H9 (cell line): ENCODE results near the gene ATAD1. TPM values are rescaled to one million over a fixed set of nuclear protein-coding genes. Genes with fewer than 3 reads are reported as not detected.
A peak's percentile ranks its signal among the peaks of the same experiment; 100 is the strongest.

Source experiments
- DNase-seq: peaks from one replicate; pipeline ENCODE4 v3.0.0-alpha.2; 2017
- H2AFZ ChIP-seq: one replicate; pipeline ENCODE4 v1.6.1; 2013; ENCODE audit warnings: mild to moderate bottlenecking, low read length, control low read depth, moderate library complexity
- H2AK5ac ChIP-seq: 2 replicates; pipeline ENCODE4 v1.6.1; 2013; ENCODE audit warnings: low read length, control low read depth, mixed read lengths; ENCODE audit not compliant: insufficient read length
- H2BK120ac ChIP-seq: one replicate; pipeline ENCODE4 v1.6.1; 2013; ENCODE audit warnings: low read depth, mild to moderate bottlenecking, low read length, control low read depth, inconsistent platforms; ENCODE audit not compliant: poor library complexity, severe bottlenecking
- H2BK12ac ChIP-seq: 2 replicates; pipeline ENCODE4 v1.6.1; 2013; ENCODE audit warnings: low read length, control low read depth, mixed read lengths, low read depth; ENCODE audit not compliant: insufficient read length
- H2BK15ac ChIP-seq: 2 replicates; pipeline ENCODE4 v1.6.1; 2013; ENCODE audit warnings: low read depth, low read length, control low read depth
- H2BK20ac ChIP-seq: one replicate; pipeline ENCODE4 v1.6.1; 2013; ENCODE audit warnings: low read depth, mild to moderate bottlenecking, low read length, control low read depth, inconsistent platforms; ENCODE audit not compliant: poor library complexity, severe bottlenecking
- H2BK5ac ChIP-seq: 2 replicates; pipeline ENCODE4 v1.6.1; 2013; ENCODE audit warnings: low read length, control low read depth, mixed read lengths; ENCODE audit not compliant: insufficient read length
- H3K14ac ChIP-seq: 2 replicates; pipeline ENCODE4 v1.6.1; 2013; ENCODE audit warnings: low read length, control low read depth; ENCODE audit not compliant: insufficient read depth
- H3K18ac ChIP-seq: 2 replicates; pipeline ENCODE4 v1.6.1; 2013; ENCODE audit warnings: low read depth, mild to moderate bottlenecking, mixed read lengths, low read length, control low read depth; ENCODE audit not compliant: insufficient read length
- H3K23ac ChIP-seq: 2 replicates; pipeline ENCODE4 v1.6.1; 2013; ENCODE audit warnings: low read length, control low read depth, mixed read lengths, low read depth; ENCODE audit not compliant: insufficient read length
- H3K23me2 ChIP-seq: 2 replicates; pipeline ENCODE4 v1.6.1; 2013; ENCODE audit warnings: low read depth, mild to moderate bottlenecking, mixed read lengths, low read length, control low read depth; ENCODE audit not compliant: insufficient read length, poor library complexity, severe bottlenecking
- H3K27ac ChIP-seq: 2 replicates; pipeline ENCODE4 v1.5.1; 2013; ENCODE audit warnings: low read length, control low read depth, mixed read lengths, low read depth; ENCODE audit not compliant: insufficient read length
- H3K27me3 ChIP-seq: 2 replicates; pipeline ENCODE4 v1.6.1; 2013; ENCODE audit warnings: low read length, control low read depth, inconsistent platforms; ENCODE audit not compliant: insufficient read depth
- H3K4ac ChIP-seq: 2 replicates; pipeline ENCODE4 v1.6.1; 2013; ENCODE audit warnings: low read depth, mild to moderate bottlenecking, control low read depth, inconsistent platforms, low read length, moderate library complexity
- H3K4me1 ChIP-seq: 2 replicates; pipeline ENCODE4 v1.6.1; 2013; ENCODE audit warnings: low read length, control low read depth, inconsistent platforms; ENCODE audit not compliant: insufficient read depth
- H3K4me2 ChIP-seq: 2 replicates; pipeline ENCODE4 v1.6.1; 2013; ENCODE audit warnings: low read length, control low read depth, mixed read lengths; ENCODE audit not compliant: insufficient read length, insufficient read depth
- H3K56ac ChIP-seq: 2 replicates; pipeline ENCODE4 v1.6.1; 2013; ENCODE audit warnings: low read depth, mild to moderate bottlenecking, mixed read lengths, low read length, control low read depth; ENCODE audit not compliant: insufficient read length
- H3K79me1 ChIP-seq: 2 replicates; pipeline ENCODE4 v1.6.1; 2013; ENCODE audit warnings: low read depth, mild to moderate bottlenecking, moderate library complexity, low read length, control low read depth, inconsistent platforms; ENCODE audit not compliant: insufficient read depth, poor library complexity, severe bottlenecking
- H3K79me2 ChIP-seq: 2 replicates; pipeline ENCODE4 v1.6.1; 2013; ENCODE audit warnings: low read length, control low read depth, inconsistent platforms; ENCODE audit not compliant: insufficient read depth
- H3K9ac ChIP-seq: 2 replicates; pipeline ENCODE4 v1.6.1; 2013; ENCODE audit warnings: low read length, control low read depth, mixed read lengths; ENCODE audit not compliant: insufficient read length; ENCODE audit errors: extremely low read depth
- H3K9me3 ChIP-seq: one replicate; pipeline ENCODE4 v1.6.1; 2013; ENCODE audit warnings: low read depth, low read length, inconsistent platforms; ENCODE audit not compliant: control insufficient read depth
- H3T11ph ChIP-seq: one replicate; pipeline ENCODE4 v1.6.1; 2013; ENCODE audit warnings: mild to moderate bottlenecking, low read length, control low read depth, inconsistent platforms
- H4K20me1 ChIP-seq: one replicate; pipeline ENCODE4 v1.6.1; 2013; ENCODE audit not compliant: control insufficient read depth, insufficient read length, insufficient read depth
- H4K5ac ChIP-seq: 2 replicates; pipeline ENCODE4 v1.6.1; 2013; ENCODE audit warnings: low read depth, mild to moderate bottlenecking, mixed read lengths, low read length, control low read depth; ENCODE audit not compliant: insufficient read length
- H4K8ac ChIP-seq: replicated peaks from 2 replicates; pipeline ENCODE4 v1.6.1; 2013; ENCODE audit warnings: low read length, control low read depth, mixed read lengths, low read depth; ENCODE audit not compliant: insufficient read length
- H4K91ac ChIP-seq: 2 replicates; pipeline ENCODE4 v1.6.1; 2013; ENCODE audit warnings: low read depth, mild to moderate bottlenecking, moderate library complexity, mixed read lengths, low read length, control low read depth; ENCODE audit not compliant: insufficient read length
- H3K27ac Mint-ChIP-seq, 3 experiments: 2 replicates in 2 of 3; 3 replicates in 1 of 3; pipeline ENCODE4 v1.8.0; 2020 to 2021; ENCODE audit warnings: mixed read lengths in 3 of 3, mild to moderate bottlenecking in 1 of 3, moderate library complexity in 1 of 3
- H3K27me3 Mint-ChIP-seq: 2 replicates; pipeline ENCODE4 v1.8.0; 2021; ENCODE audit warnings: low read depth, mild to moderate bottlenecking, moderate library complexity, mixed read lengths
- H3K36me3 Mint-ChIP-seq, 3 experiments: 2 replicates in 2 of 3; 3 replicates in 1 of 3; pipeline ENCODE4 v1.8.0; 2020 to 2021; ENCODE audit warnings: low read depth in 3 of 3, mixed read lengths in 3 of 3; ENCODE audit not compliant: insufficient read depth in 1 of 3
- H3K4me1 Mint-ChIP-seq, 2 experiments: 2 replicates each; pipeline ENCODE4 v1.8.0; 2020; ENCODE audit warnings: mixed read lengths in 2 of 2
- H3K4me3 Mint-ChIP-seq, 2 experiments: 2 replicates in 1 of 2; 3 replicates in 1 of 2; pipeline ENCODE4 v1.8.0; 2020 to 2021; ENCODE audit warnings: mild to moderate bottlenecking in 2 of 2, mixed read lengths in 2 of 2, moderate library complexity in 1 of 2
- H3K9me3 Mint-ChIP-seq, 2 experiments: 2 replicates in 1 of 2; 3 replicates in 1 of 2; pipeline ENCODE4 v1.8.0; 2020; ENCODE audit warnings: mild to moderate bottlenecking in 2 of 2, mixed read lengths in 2 of 2, moderate library complexity in 1 of 2
- WGBS: extraction: QIAGEN DNeasy Blood & Tissue Kit; methylation state at CpG from one replicate; pipeline ENCODE4 v1.1.7; 2013; ENCODE audit warnings: missing lambda C conversion rate, low lambda C conversion rate, mixed read lengths; ENCODE audit not compliant: insufficient read length; ENCODE audit errors: extremely low coverage; 5-methylcytosine and 5-hydroxymethylcytosine counted together
- total RNA-seq: library from RNA; stranded (reverse); gene quantifications from 2 replicates; pipeline ENCODE4 v1.2.1, GENCODE V29; 2021
- TF ChIP-seq, protein P1 (sequence below): fragments of 200-600 bp; sonication (generic); conservative IDR thresholded peaks from 3 replicates; pipeline ENCODE4 v1.8.0; 2021; ENCODE audit warnings: antibody characterized with exemption, mild to moderate bottlenecking

ATAD1 gene
- total RNA-seq, 1 experiment from 2014 or later, result 38.7 TPM

DNA sequence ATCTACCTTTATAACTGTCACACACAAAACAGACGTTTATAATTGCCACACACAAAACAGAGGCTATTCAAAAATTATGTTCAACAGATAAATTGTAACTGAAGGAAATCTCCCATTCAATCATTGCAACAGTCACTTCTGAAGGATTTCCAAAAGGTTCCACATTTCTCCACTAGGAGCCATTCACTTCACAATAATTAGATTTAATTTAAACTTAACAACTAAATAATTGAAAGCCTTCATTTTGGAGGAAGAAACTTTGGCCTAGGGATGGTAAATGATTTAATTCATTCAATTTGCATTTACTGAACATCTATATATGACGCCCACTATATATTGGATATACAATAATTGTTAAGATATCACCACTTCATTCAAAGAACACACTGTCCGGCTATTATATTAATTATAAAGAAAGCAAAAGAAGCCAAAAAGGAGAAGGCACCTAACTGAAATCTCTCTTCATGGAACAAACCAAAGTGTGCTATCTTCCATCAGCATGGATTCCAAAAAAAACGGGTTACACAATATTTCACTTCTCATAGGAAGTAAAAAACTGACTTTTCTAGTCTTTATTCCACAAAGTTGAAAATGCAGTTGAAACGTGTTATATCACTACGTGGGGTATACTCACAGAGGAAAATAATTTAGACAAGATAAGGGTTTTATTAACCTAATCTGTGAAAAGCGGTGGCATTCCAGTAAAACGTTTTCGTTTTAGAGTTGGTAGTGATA, 1.7 kb downstream of the ATAD1 start:
- DNase-seq, result no peak
- Histone ChIP-seq H4K91ac (no peak overlapping the region), H3K79me1 (no peaks in the 10 kb centered on the region), H2AFZ (no peak overlapping the region), H2BK12ac (no peak overlapping the region), H2BK20ac (no peak overlapping the region), H4K5ac (no peak overlapping the region), H3K56ac (no peak overlapping the region), H3K27ac (no peak overlapping the region), H2BK5ac (no peak overlapping the region), H3K4ac (no peak overlapping the region), H2BK15ac (no peak overlapping the region), H3K9ac (no peak overlapping the region), H3K23ac (no peak overlapping the region), H3K9me3 (no peaks in the 10 kb centered on the region), H4K20me1 (no peaks in the 10 kb centered on the region), H3K4me1 (no peaks in the 10 kb centered on the region), H3K23me2 (peaks cover 6% of the 10 kb centered on the region), H3K27me3 (no peaks in the 10 kb centered on the region), H3T11ph (no peak overlapping the region), H3K18ac (no peak overlapping the region), H4K8ac (no peak overlapping the region), H2AK5ac (no peak overlapping the region), H3K79me2 (peaks cover 21% of the 10 kb centered on the region; the same call in 1 of the 2 replicates), H2BK120ac (no peak overlapping the region), H3K4me2 (peak overlapping the region; percentile 68), H3K14ac (no peak overlapping the region)
- peak overlapping the region; percentile 96 to 97 for H3K4me3 Mint-ChIP-seq
- peaks cover 2% of the 10 kb centered on the region; the same call in 1 of the 2 replicates for H3K27me3 Mint-ChIP-seq
- H3K9me3 Mint-ChIP-seq, result no peaks in the 10 kb centered on the region
- peaks cover 13 to 21% (median 16%) of the 10 kb centered on the region in 3 experiments for H3K36me3 Mint-ChIP-seq
- no peak overlapping the region for H3K27ac Mint-ChIP-seq
- WGBS, result no CpG with 5 or more reads among the region's 9 CpGs
- TF ChIP-seq, protein P1, sequence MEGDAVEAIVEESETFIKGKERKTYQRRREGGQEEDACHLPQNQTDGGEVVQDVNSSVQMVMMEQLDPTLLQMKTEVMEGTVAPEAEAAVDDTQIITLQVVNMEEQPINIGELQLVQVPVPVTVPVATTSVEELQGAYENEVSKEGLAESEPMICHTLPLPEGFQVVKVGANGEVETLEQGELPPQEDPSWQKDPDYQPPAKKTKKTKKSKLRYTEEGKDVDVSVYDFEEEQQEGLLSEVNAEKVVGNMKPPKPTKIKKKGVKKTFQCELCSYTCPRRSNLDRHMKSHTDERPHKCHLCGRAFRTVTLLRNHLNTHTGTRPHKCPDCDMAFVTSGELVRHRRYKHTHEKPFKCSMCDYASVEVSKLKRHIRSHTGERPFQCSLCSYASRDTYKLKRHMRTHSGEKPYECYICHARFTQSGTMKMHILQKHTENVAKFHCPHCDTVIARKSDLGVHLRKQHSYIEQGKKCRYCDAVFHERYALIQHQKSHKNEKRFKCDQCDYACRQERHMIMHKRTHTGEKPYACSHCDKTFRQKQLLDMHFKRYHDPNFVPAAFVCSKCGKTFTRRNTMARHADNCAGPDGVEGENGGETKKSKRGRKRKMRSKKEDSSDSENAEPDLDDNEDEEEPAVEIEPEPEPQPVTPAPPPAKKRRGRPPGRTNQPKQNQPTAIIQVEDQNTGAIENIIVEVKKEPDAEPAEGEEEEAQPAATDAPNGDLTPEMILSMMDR, result peak; percentile 51; the same call in 2 of the 3 replicates
- peaks cover 19 to 20% of the 10 kb centered on the region in 2 experiments for H3K4me1 Mint-ChIP-seq
